GM10266 (cell line): ENCODE measurements around the gene DPH1.

Experiments
- DNase-seq: peaks from one replicate; pipeline ENCODE4 v3.0.0; 2012; ENCODE audit errors: extremely low spot score
- TF ChIP-seq, protein P1 (sequence below): IDR thresholded peaks from 2 replicates; pipeline ENCODE4 v1.5.1; 2012; ENCODE audit warnings: mild to moderate bottlenecking, low read depth; ENCODE audit not compliant: control insufficient read depth, insufficient read depth; ENCODE audit errors: missing control alignments

The DPH1 gene

GRCh38 chr17:2040219-2040827, 10.4 kb downstream of the DPH1 start:
- DNase-seq, result no peak
- TF ChIP-seq, protein P1, sequence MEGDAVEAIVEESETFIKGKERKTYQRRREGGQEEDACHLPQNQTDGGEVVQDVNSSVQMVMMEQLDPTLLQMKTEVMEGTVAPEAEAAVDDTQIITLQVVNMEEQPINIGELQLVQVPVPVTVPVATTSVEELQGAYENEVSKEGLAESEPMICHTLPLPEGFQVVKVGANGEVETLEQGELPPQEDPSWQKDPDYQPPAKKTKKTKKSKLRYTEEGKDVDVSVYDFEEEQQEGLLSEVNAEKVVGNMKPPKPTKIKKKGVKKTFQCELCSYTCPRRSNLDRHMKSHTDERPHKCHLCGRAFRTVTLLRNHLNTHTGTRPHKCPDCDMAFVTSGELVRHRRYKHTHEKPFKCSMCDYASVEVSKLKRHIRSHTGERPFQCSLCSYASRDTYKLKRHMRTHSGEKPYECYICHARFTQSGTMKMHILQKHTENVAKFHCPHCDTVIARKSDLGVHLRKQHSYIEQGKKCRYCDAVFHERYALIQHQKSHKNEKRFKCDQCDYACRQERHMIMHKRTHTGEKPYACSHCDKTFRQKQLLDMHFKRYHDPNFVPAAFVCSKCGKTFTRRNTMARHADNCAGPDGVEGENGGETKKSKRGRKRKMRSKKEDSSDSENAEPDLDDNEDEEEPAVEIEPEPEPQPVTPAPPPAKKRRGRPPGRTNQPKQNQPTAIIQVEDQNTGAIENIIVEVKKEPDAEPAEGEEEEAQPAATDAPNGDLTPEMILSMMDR, result no peak

DNA sequence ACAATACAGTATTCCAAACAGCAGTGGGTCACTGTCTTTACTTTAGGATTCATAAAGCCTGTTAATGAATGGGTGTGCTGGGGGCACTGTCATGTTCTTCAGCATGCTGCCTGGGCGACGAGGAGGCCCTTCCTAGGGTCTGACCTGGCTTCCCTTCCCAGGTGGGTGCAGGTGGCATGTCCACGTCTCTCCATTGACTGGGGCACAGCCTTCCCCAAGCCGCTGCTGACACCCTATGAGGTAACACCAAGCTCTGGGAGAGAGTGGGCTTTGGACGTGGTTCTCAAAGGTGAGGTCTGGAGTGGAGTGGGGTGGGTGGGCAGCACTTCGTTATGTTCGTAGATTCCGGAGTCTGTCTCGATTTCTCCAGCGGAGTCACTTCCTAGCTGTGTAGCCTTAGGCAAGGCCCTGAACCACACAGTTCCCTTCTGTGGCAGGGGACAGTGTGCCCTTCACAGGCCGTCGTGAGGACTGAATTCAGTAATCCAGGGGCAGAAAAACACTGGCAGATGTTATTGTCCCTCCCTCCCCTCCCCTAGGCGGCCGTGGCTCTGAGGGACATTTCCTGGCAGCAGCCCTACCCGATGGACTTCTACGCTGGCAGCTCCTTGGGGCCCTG, 11.1 kb downstream of the DPH1 start:
- TF ChIP-seq, protein P1, result no peak
- DNase-seq, result no peak

- DNase-seq, result peak; percentile 98
- TF ChIP-seq, protein P1, result peak; percentile 75
Observed at GRCh38 chr17:2041561-2042389, 11.8 kb downstream of the DPH1 start, which contains the start of gene OVCA2. TSS of gene OVCA2 (plus strand) at chr17:2042022. CDS start at chr17:2042048, 26 bp downstream.

GRCh38 chr17:2042390-2042847, 12.5 kb downstream of the DPH1 start:
- TF ChIP-seq, protein P1, result no peak
- no peak for DNase-seq

DNA sequence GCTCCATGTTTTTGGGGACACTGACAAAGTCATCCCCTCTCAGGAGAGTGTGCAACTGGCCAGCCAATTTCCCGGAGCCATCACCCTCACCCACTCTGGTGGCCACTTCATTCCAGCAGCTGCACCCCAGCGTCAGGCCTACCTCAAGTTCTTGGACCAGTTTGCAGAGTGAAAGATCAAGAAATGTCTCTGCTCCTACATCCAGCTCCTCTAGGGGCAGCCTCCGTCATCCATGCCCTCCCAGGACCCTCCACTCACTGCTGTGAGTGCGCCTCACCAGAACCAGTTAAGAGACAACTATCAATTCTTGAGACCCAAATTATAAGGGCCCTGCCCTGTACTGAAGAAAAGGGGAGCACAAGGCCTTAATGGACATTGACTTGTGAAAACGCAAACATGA, 13.0 kb downstream of the DPH1 start:
- no peak for DNase-seq
- TF ChIP-seq, protein P1, result no peak

GRCh38 chr17:2043785-2044184, 13.8 kb downstream of the DPH1 start:
- TF ChIP-seq, protein P1, result no peak

More at GRCh38 chr17:2043785-2044184, 13.8 kb downstream of the DPH1 start:
- DNase-seq, result no peak
